IPS DF 6.9 (cell line): ENCODE data around the gene CDK15.

ENCODE experiments used
- DNase-seq: peaks from one replicate; pipeline ENCODE4 v3.0.0-alpha.2; 2013; ENCODE audit warnings: low read depth, low spot score
- H3K27ac ChIP-seq: one replicate; pipeline ENCODE4 v1.5.1; 2013; ENCODE audit warnings: low read length, control low read depth
- H3K27me3 ChIP-seq: 2 replicates; pipeline ENCODE4 v1.6.1; 2013; ENCODE audit warnings: mild to moderate bottlenecking, low read length; ENCODE audit not compliant: control insufficient read depth, insufficient read depth
- H3K36me3 ChIP-seq: 2 replicates; pipeline ENCODE4 v1.6.1; 2013; ENCODE audit warnings: low read length; ENCODE audit not compliant: control insufficient read depth, insufficient read depth
- H3K4me1 ChIP-seq: 2 replicates; pipeline ENCODE4 v1.6.1; 2013; ENCODE audit warnings: low read length; ENCODE audit not compliant: control insufficient read depth, insufficient read depth
- H3K4me3 ChIP-seq: 2 replicates; pipeline ENCODE4 v1.5.1; 2013; ENCODE audit warnings: mild to moderate bottlenecking, low read length
- H3K9me3 ChIP-seq: 2 replicates; pipeline ENCODE4 v1.6.1; 2013; ENCODE audit warnings: low read length, inconsistent platforms; ENCODE audit not compliant: control insufficient read depth, insufficient read depth
- WGBS: extraction: QIAGEN DNeasy Blood & Tissue Kit; methylation state at CpG from one replicate; pipeline ENCODE4 v1.1.7; 2013; ENCODE audit warnings: mixed read lengths, missing lambda C conversion rate; ENCODE audit not compliant: insufficient read length, insufficient coverage; 5-methylcytosine and 5-hydroxymethylcytosine counted together

CDK15 gene

DNA sequence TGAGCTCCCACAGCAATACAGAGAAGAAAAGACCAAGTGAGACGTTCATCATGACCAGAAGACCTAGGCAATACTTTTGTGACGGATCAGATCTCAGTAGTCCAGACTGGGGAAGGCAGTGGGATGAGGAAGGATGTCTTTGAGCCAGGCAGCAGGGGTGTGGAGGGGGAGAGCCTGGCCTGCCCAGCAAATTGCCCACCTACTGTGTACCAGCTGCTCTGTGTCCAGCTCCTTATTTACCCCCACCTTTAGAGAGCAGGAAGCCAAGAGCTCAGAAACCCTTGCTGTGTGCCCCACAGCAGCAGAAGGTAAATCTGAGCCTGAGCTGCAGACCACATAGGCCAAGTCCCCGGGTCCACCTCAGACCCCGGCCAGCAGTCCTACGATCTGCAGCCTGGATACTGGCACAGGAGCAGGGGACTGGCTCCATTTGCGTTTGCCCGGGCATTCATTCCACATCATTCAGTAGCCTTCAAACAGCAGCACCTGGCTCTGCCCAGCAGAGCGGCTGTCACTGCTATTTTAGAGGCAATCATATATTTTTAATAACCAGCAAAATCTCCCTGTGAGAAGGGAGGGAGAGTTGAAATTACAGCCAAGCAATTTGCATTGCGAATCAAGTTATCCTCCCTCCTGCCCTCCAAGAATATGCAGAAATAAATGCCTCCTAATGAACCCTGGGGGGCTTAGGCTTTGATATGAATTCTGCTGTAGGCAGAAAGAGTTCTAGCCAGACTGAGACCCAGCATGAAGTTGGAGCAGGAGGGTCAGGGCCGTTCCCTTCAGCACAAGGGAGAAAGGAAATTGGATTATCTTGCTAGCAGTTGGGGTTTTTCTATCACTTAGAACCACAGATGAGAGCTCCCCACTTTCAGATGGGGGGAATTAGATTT, 117.3 kb downstream of the CDK15 start:
- no peak overlapping the region for H3K27ac ChIP-seq
- no peaks in the 10 kb centered on the region for H3K27me3 ChIP-seq
- H3K36me3 ChIP-seq = no peaks in the 10 kb centered on the region
- H3K4me3 ChIP-seq = no peak overlapping the region
- no peak for DNase-seq
- WGBS = no CpG with 5 or more reads among the region's 10 CpGs
- no peaks in the 10 kb centered on the region for H3K9me3 ChIP-seq
- peaks cover 6% of the 10 kb centered on the region for H3K4me1 ChIP-seq

GRCh38 chr2:201924453-201924852, 118.1 kb downstream of the CDK15 start:
- Histone ChIP-seq H3K4me1 (peaks cover 8% of the 10 kb centered on the region), H3K36me3 (no peaks in the 10 kb centered on the region), H3K27me3 (no peaks in the 10 kb centered on the region), H3K9me3 (no peaks in the 10 kb centered on the region), H3K4me3 (no peak overlapping the region), H3K27ac (no peak overlapping the region)
- DNase-seq = no peak
- no CpG with 5 or more reads among the region's 5 CpGs for WGBS

DNA sequence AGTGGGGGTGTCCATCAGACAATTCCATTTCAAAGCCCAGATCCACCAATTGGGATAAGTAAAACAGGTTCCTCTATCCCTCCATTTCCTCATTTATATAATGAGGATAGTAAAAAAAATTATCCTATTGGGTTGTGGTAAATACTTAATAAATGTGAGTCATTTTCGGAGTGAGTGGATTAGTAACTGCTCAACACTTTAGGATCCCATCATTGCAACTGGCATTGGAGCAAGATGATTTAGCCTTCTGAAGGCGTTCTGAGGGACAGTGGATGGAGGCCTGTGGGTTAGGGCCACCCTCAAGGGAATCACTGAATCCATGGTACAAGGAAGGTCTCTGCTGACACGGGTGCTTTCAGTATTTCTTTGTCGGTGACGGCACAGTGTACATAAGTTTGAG, 118.7 kb downstream of the CDK15 start:
- peaks cover 8% of the 10 kb centered on the region for H3K4me1 ChIP-seq
- H3K27me3 ChIP-seq = no peaks in the 10 kb centered on the region
- H3K4me3 ChIP-seq = no peak overlapping the region
- H3K27ac ChIP-seq = no peak overlapping the region
- no peaks in the 10 kb centered on the region for H3K9me3 ChIP-seq
- WGBS = no CpG with 5 or more reads among the region's 5 CpGs
- no peak for DNase-seq
- H3K36me3 ChIP-seq = no peaks in the 10 kb centered on the region

- no CpG with 5 or more reads among the region's 3 CpGs for WGBS
- no peaks in the 10 kb centered on the region for H3K27me3 ChIP-seq
These were observed 119.7 kb downstream of the CDK15 start for GRCh38 chr2:201926067-201926466.

DNA sequence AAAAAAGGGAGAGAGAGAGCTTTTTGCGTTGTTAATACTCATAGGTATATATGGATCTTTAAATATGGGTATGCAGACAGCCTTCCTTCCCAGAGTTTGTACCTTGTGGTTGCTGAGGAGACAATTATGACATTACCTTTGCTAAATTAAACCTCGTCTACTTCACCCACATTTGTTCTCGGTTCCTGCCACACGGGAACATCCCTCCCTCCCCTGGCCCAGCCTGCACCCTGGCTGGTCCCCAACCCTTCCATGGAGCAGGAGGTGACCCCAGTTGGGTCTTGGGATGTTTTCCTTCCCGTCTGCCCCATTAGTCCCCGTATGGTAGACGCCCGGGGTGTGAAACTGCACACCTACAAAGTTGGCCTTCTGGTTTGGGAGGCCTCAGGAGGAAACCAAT, 122.0 kb downstream of the CDK15 start:
- WGBS = no CpG with 5 or more reads among the region's 8 CpGs
- Histone ChIP-seq H3K9me3 (no peaks in the 10 kb centered on the region), H3K4me1 (peaks cover 8% of the 10 kb centered on the region), H3K36me3 (no peaks in the 10 kb centered on the region), H3K27ac (no peak overlapping the region), H3K4me3 (no peak overlapping the region), H3K27me3 (no peaks in the 10 kb centered on the region)
- no peak for DNase-seq

More at GRCh38 chr2:201926067-201926466, 119.7 kb downstream of the CDK15 start:
- DNase-seq = no peak
- H3K9me3 ChIP-seq = no peaks in the 10 kb centered on the region
- no peak overlapping the region for H3K27ac ChIP-seq
- H3K4me1 ChIP-seq = peaks cover 8% of the 10 kb centered on the region
- no peaks in the 10 kb centered on the region for H3K36me3 ChIP-seq
- no peak overlapping the region for H3K4me3 ChIP-seq

DNA sequence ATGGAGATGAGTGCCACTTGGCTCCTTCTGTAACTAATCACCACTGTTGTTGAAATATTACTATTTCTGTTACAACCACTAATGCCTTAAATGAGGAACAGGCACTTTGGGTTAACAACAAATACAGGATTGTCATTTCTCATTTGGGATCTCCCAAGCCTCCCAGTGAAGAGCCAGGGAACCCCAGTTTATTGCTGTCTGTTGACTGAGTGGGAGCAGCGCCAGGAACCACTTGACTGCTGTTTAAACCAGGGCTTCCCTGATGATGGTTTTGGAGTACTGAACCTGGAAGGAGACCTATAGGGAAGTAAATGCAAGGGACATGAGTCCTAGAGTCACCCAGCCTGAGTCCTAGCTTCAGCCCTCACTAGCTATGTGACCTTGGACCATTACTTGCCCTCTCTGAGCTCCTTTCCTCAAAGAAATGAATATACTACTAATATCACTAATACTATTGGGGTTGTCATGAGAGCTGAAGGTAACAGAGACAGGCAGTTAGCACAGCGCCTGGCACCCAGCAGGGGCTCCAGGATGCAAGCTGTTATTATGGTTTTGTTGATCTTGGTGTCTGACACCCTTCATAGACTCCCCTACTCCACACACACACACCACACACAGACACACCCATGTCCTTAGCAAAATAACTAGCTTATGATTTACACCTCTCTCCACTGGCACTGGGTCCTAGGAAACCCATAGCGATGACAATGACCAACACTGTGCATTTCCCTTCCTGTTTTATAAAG, 123.1 kb downstream of the CDK15 start:
- Histone ChIP-seq H3K9me3 (no peaks in the 10 kb centered on the region), H3K36me3 (no peaks in the 10 kb centered on the region), H3K4me3 (no peak overlapping the region), H3K4me1 (peaks cover 3% of the 10 kb centered on the region), H3K27ac (no peak overlapping the region), H3K27me3 (no peaks in the 10 kb centered on the region)
- no CpG with 5 or more reads among the region's 3 CpGs for WGBS
- no peak for DNase-seq

DNA sequence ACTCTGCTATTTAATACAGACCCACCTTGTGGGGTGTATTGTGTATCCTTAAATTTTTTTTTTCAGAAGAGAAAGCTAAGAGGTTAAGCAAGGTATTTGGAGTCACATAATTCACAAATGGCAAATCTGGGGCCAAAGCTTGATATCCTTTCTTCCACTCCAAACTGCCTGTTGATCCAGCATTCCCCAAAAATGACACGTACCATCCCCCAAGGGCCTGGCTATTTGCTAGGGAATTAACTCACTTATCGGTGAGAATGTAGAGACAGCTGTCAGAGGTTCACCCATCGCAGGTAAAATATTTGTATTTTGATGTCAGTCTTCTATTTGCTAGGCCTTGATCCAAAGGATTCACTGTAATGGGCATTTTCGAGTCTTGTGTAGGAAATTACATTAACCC, 123.7 kb downstream of the CDK15 start:
- H3K4me3 ChIP-seq = no peak overlapping the region
- no peak overlapping the region for H3K27ac ChIP-seq
- H3K4me1 ChIP-seq = peaks cover 1% of the 10 kb centered on the region
- no peaks in the 10 kb centered on the region for H3K9me3 ChIP-seq
- no CpG with 5 or more reads among the region's 4 CpGs for WGBS
- H3K36me3 ChIP-seq = no peaks in the 10 kb centered on the region
- no peaks in the 10 kb centered on the region for H3K27me3 ChIP-seq
- no peak for DNase-seq

GRCh38 chr2:201930831-201931230, 124.5 kb downstream of the CDK15 start:
- no peak for DNase-seq
- no peak overlapping the region for H3K4me3 ChIP-seq
- no peaks in the 10 kb centered on the region for H3K36me3 ChIP-seq
- H3K4me1 ChIP-seq = peaks cover 1% of the 10 kb centered on the region
- no peaks in the 10 kb centered on the region for H3K9me3 ChIP-seq
- no peak overlapping the region for H3K27ac ChIP-seq
- H3K27me3 ChIP-seq = no peaks in the 10 kb centered on the region

GRCh38 chr2:201931475-201931874, 125.1 kb downstream of the CDK15 start:
- no CpG with 5 or more reads among the region's 2 CpGs for WGBS
- H3K4me1 ChIP-seq = peaks cover 1% of the 10 kb centered on the region
- H3K4me3 ChIP-seq = no peak overlapping the region
- no peak overlapping the region for H3K27ac ChIP-seq
- no peaks in the 10 kb centered on the region for H3K36me3 ChIP-seq
- no peak for DNase-seq
- H3K27me3 ChIP-seq = no peaks in the 10 kb centered on the region
- no peaks in the 10 kb centered on the region for H3K9me3 ChIP-seq

- no peaks in the 10 kb centered on the region for H3K9me3 ChIP-seq
- no peak overlapping the region for H3K27ac ChIP-seq
- no peaks in the 10 kb centered on the region for H3K27me3 ChIP-seq
- H3K4me1 ChIP-seq = peaks cover 1% of the 10 kb centered on the region
- H3K36me3 ChIP-seq = no peaks in the 10 kb centered on the region
- DNase-seq = no peak
- WGBS = no CpG with 5 or more reads among the region's 7 CpGs
- H3K4me3 ChIP-seq = no peak overlapping the region
These were observed 125.6 kb downstream of the CDK15 start for GRCh38 chr2:201931951-201932350.
